Left renal pelvis (tissue), 4 donors: Measurements from ENCODE around the gene DENND1A. TPM values are rescaled to one million over a fixed set of nuclear protein-coding genes. Genes with fewer than 3 reads are reported as not detected.
"Not testable (repeated sequence)": the region's sequence is repeated elsewhere in the genome, so short reads cannot be mapped to it uniquely, and the experiment has no call there.

Experiments used
- DNase-seq, 4 donors: peaks; one replicate each; pipeline ENCODE4 v3.0.0-alpha.2; 2013; ENCODE audit warnings: low read depth in 4 of 4, low spot score in 3 of 4
- polyA plus RNA-seq, 4 donors: library from polyadenylated mRNA; unstranded; fragments of 120-200 nt; gene quantifications; one replicate each; pipeline ENCODE4 v1.2.1, GENCODE V29; 2013; ENCODE audit not compliant: insufficient read length in 4 of 4

The DENND1A gene
- polyA plus RNA-seq, 4 donors: 16.2 to 25.2 (median 21.7) TPM

- DNase-seq: no peak
Observed at GRCh38 chr9:123745451-123745850, 184.5 kb downstream of the DENND1A start.

GRCh38 chr9:123743737-123744136 lies 186.2 kb downstream of the DENND1A start:
- DNase-seq: no peak

GRCh38 chr9:123742009-123742767 lies 187.7 kb downstream of the DENND1A start:
- DNase-seq: peak in 2 of 4 donors; percentile 50 to 54

- no peak for DNase-seq
Observed at GRCh38 chr9:123741214-123741613, 188.7 kb downstream of the DENND1A start.

- no peak for DNase-seq
Observed at GRCh38 chr9:123739902-123740301, 190.0 kb downstream of the DENND1A start.

GRCh38 chr9:123739387-123739786 lies 190.5 kb downstream of the DENND1A start:
- no peak for DNase-seq

GRCh38 chr9:123738648-123739047 lies 191.3 kb downstream of the DENND1A start:
- no peak for DNase-seq

- no peak for DNase-seq
Observed at GRCh38 chr9:123735376-123735775, 194.6 kb downstream of the DENND1A start.

GRCh38 chr9:123728571-123728970 lies 201.4 kb downstream of the DENND1A start:
- not testable (repeated sequence) for DNase-seq

- no peak for DNase-seq
Observed at GRCh38 chr9:123727332-123727731, 202.6 kb downstream of the DENND1A start.

GRCh38 chr9:123725389-123725788 lies 204.5 kb downstream of the DENND1A start:
- no peak for DNase-seq

GRCh38 chr9:123724211-123724796 lies 205.6 kb downstream of the DENND1A start:
- no peak for DNase-seq

GRCh38 chr9:123723135-123723875 lies 206.6 kb downstream of the DENND1A start:
- DNase-seq: no peak

- no peak for DNase-seq
Observed at GRCh38 chr9:123722378-123722777, 207.5 kb downstream of the DENND1A start.

- no peak for DNase-seq
Observed at GRCh38 chr9:123718188-123718587, 211.7 kb downstream of the DENND1A start.

- no peak for DNase-seq
Observed at GRCh38 chr9:123717581-123718175, 212.2 kb downstream of the DENND1A start.

GRCh38 chr9:123716339-123716945 lies 213.5 kb downstream of the DENND1A start:
- DNase-seq: peak in 2 of 4 donors; percentile 10 to 40

- DNase-seq: no peak
Observed at GRCh38 chr9:123715258-123715657, 214.7 kb downstream of the DENND1A start.

GRCh38 chr9:123713282-123713681 lies 216.6 kb downstream of the DENND1A start:
- DNase-seq: no peak

- no peak for DNase-seq
Observed at GRCh38 chr9:123712399-123712798, 217.5 kb downstream of the DENND1A start.

GRCh38 chr9:123710299-123710698 lies 219.6 kb downstream of the DENND1A start:
- no peak for DNase-seq
